Measurements from ENCODE around the gene CLEC4G. TPM values are rescaled to one million over a fixed set of nuclear protein-coding genes. Genes with fewer than 3 reads are reported as not detected.

The CLEC4G gene
- total RNA-seq, 1 donor from 2014 or later = not detected

DNA sequence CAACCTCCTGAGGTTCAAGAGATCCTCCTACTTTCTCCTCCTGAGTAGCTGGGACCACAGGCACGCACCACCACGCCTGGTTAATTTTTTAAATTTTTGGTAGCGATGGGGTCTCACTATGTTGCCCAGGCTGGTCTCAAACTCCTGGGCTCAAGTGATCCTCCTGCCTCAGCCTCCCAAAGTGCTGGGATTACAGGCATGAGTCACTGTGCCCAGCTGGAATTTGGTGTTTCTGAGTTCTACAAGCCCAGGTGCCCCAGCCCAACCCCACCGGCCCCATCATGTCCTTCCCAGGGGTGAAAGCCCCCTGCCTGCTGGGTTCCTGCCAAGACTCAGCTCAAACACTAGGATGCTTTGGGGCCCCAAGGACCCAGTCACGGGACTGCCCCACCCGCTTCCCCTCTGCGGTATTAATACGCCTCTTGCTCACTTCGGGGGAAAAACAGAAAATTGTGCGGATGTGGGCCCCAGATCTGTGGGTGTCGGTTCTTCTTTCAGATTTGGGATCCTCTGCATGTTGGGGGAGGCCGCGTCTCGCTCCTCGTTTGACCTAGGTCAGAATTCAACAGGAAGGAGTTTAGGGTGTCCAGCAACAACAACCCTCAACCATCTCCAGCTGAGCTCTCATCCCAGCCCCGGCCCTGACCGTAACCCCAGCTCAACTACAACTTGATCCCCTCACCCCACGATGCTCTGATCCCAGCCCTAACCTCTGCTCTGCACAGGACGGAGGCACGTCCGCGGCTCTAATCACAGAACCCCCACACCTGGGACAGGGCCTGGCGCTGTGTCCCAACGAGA, 26.3 kb downstream of the CLEC4G start:
- H3K27me3 Mint-ChIP-seq (ENCODE audit: unreplicated experiment) = peaks cover 10% of the 10 kb centered on the region
- no peak for DNase-seq (ENCODE audit: extremely low spot score, unreplicated experiment)

DNA sequence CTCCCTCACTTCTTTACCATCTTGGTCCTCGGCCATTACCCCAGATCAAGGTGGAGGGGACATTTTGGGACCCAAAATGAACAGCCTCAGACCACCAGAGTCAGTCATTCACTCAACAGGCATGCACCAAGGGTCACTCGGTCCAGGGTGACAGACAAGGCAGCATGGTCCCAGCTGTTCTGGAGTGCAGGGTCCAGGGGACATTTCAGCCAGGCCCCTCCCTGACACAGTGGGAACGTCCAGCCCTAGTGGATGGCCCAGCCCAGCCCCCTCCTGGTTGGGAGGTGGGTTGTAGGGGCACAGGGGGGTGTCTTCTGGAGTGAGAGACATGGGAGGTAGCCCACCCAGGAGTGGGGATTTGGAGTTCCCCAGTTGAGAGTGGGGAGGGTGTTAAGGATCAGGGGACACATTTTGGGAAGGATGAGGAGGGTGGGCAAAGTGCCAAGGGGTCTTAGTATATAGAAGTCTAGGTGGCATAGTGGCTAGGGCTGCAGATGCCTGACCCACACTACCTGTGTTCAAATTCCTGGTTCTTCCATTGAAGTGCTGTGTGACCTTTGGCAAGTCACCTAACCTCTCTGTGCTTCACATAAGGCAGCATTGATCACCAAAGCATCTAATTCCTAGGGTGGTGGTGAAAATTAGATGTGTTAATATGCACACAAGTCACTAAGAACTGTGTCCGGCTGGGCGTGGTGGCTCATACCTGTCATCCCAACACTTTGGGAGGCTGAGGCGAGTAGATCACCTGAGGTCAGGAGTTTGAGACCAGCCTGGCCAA, 27.4 kb downstream of the CLEC4G start:
- Mint-ChIP-seq H3K4me3 (ENCODE audit: unreplicated experiment) (no peak overlapping the region), H3K27me3 (ENCODE audit: unreplicated experiment) (peaks cover 13% of the 10 kb centered on the region), H3K9me3 (ENCODE audit: unreplicated experiment) (no peaks in the 10 kb centered on the region), H3K36me3 (ENCODE audit: unreplicated experiment) (no peaks in the 10 kb centered on the region), H3K4me1 (ENCODE audit: unreplicated experiment) (no peaks in the 10 kb centered on the region), H3K27ac (ENCODE audit: unreplicated experiment) (no peak overlapping the region)
- TF ChIP-seq, protein P1, sequence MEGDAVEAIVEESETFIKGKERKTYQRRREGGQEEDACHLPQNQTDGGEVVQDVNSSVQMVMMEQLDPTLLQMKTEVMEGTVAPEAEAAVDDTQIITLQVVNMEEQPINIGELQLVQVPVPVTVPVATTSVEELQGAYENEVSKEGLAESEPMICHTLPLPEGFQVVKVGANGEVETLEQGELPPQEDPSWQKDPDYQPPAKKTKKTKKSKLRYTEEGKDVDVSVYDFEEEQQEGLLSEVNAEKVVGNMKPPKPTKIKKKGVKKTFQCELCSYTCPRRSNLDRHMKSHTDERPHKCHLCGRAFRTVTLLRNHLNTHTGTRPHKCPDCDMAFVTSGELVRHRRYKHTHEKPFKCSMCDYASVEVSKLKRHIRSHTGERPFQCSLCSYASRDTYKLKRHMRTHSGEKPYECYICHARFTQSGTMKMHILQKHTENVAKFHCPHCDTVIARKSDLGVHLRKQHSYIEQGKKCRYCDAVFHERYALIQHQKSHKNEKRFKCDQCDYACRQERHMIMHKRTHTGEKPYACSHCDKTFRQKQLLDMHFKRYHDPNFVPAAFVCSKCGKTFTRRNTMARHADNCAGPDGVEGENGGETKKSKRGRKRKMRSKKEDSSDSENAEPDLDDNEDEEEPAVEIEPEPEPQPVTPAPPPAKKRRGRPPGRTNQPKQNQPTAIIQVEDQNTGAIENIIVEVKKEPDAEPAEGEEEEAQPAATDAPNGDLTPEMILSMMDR (IDR thresholded peaks at IDR 0.05) = no peak
- no peak for DNase-seq (ENCODE audit: extremely low spot score, unreplicated experiment)

More for the DNA sequence above, 26.3 kb downstream of the CLEC4G start:
- H3K9me3 Mint-ChIP-seq (ENCODE audit: unreplicated experiment) = no peaks in the 10 kb centered on the region
- no peaks in the 10 kb centered on the region for H3K4me1 Mint-ChIP-seq (ENCODE audit: unreplicated experiment)
- H3K4me3 Mint-ChIP-seq (ENCODE audit: unreplicated experiment) = no peak overlapping the region
- H3K36me3 Mint-ChIP-seq (ENCODE audit: unreplicated experiment) = no peaks in the 10 kb centered on the region
- H3K27ac Mint-ChIP-seq (ENCODE audit: unreplicated experiment) = no peak overlapping the region
- TF ChIP-seq, protein P1 (IDR thresholded peaks at IDR 0.05) = no peak

DNA sequence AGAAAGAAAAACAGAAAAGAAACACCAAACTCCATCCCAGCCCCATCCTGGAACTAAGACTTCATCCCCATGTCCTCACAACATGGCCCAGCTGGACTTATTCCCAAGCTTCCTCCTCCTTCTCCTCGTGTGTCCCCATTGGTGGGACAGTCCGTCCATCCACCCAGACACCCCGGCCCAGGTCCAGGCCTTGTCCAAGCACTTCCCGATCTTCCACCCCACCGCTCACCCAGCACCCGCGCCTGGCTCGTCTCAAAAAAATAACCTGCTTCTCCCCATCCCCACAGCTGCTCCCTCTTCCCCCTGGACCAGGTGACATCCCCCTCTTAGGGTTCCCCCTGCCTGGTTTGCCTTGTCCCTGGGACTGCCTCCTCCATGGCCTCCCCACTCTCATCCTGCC, 28.6 kb downstream of the CLEC4G start:
- no peak for DNase-seq (ENCODE audit: extremely low spot score, unreplicated experiment)
- Mint-ChIP-seq H3K27ac (ENCODE audit: unreplicated experiment) (no peak overlapping the region), H3K9me3 (ENCODE audit: unreplicated experiment) (no peaks in the 10 kb centered on the region), H3K27me3 (ENCODE audit: unreplicated experiment) (peaks cover 12% of the 10 kb centered on the region), H3K4me1 (ENCODE audit: unreplicated experiment) (no peaks in the 10 kb centered on the region), H3K4me3 (ENCODE audit: unreplicated experiment) (no peak overlapping the region), H3K36me3 (ENCODE audit: unreplicated experiment) (no peaks in the 10 kb centered on the region)
- TF ChIP-seq, protein P1 (IDR thresholded peaks at IDR 0.05) = no peak

DNA sequence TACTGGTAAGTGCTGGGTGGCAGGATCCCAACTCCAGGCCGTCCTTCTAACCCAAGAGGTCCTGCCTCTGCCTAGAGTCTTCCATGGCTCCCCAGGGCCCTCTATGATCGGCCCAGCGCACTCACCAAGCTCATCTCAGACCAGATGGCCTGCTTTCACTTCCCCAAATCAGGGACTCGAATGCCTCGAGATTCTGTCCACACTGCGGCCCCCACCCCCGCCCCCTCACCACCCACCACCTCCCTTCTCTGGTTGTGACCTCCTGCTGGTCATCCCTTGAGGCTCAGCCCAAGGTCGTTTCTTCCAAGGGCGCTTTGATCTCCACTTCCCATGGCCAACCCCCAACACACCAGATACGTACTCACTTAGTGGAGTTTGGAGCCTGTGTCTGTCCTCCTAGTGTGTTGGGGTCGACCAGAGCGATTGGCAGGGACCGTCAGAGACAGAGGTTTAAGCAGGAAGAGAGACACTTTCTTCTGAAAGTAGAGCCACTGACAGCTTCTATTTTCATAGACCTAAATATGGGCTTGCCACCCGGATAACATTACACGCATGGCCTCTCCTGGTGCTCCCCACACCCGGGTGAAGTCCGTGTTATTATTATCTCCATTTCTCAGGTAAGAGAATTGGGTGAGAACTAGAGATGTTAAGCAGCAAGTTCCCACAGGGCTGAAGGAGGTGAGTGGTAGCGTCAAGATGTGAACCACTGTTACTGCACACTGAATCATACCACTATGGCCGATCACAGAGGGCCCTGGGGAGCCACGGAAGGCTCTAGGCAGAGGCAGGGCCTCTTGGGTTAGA, 30.1 kb downstream of the CLEC4G start, which contains the start of gene FCER2:
Gene FCER2 (minus strand): TSS at position 478 of the 804 bp plus-strand sequence. CDS start 2,371 bp downstream, outside the sequence.
- no peaks in the 10 kb centered on the region for H3K36me3 Mint-ChIP-seq (ENCODE audit: unreplicated experiment)
- TF ChIP-seq, protein P1 (IDR thresholded peaks at IDR 0.05) = no peak
- no peaks in the 10 kb centered on the region for H3K4me1 Mint-ChIP-seq (ENCODE audit: unreplicated experiment)
- no peak within 1 kb of the TSS for H3K4me3 Mint-ChIP-seq (ENCODE audit: unreplicated experiment)
- H3K27me3 Mint-ChIP-seq (ENCODE audit: unreplicated experiment) = peaks cover 12% of the 10 kb centered on the region
- no peak for DNase-seq (ENCODE audit: extremely low spot score, unreplicated experiment)
- no peak within 1 kb of the TSS for H3K27ac Mint-ChIP-seq (ENCODE audit: unreplicated experiment)
- H3K9me3 Mint-ChIP-seq (ENCODE audit: unreplicated experiment) = no peaks in the 10 kb centered on the region

Measured in osteocyte (in vitro differentiated cells).